ENCODE results near the gene GPR55. TPM values are rescaled to one million over a fixed set of nuclear protein-coding genes. Genes with fewer than 3 reads are reported as not detected.

The GPR55 gene
- total and polyA plus RNA-seq, 10 of the 15 experiments (the other 5 are each of a cell fraction or from before 2014, with no cell fraction given) = 2.1 to 30.1 (median 16.2) TPM

- in situ Hi-C loops (cut with MboI) = no loop called here
- H3K4me2 ChIP-seq (ENCODE audit: control insufficient read depth, insufficient read depth) = peak within 1 kb of the TSS; percentile 98
- CTCF ChIA-PET = interaction anchor here (0.6 to 4.9 kb wide), 13 partner anchors 9 to 124 kb away, joined by 3 to 25 read pairs (median 4); partner anchors contain the start of gene GPR55
- peak within 1 kb of the TSS; percentile 97 for H3K4me3 ChIP-seq
- ATAC-seq = peak; percentile 84
- peaks cover 4% of the 10 kb centered on the region for H3K79me2 ChIP-seq (ENCODE audit: control insufficient read depth, insufficient read depth, low read length)
- H3K4me1 ChIP-seq (ENCODE audit: control insufficient read depth, insufficient read depth, low read length) = peaks cover 18% of the 10 kb centered on the region
- no peak for DNase-seq (ENCODE audit: low read depth, low spot score)
- RAD21 ChIA-PET (ENCODE audit: unreplicated experiment) = interaction anchor here (0.6 to 1.5 kb wide), 9 partner anchors 9 to 120 kb away, joined by 3 to 9 read pairs (median 4); partner anchors contain the start of gene GPR55
- no peaks in the 10 kb centered on the region for H3K9me3 ChIP-seq (replicated peaks; ENCODE audit: control insufficient read depth, insufficient read depth, low read length)
- SMC1A ChIA-PET (ENCODE audit: uncharacterized antibody, unreplicated experiment) = interaction anchor here (1.3 to 1.8 kb wide), 3 partner anchors 8 to 60 kb away, joined by 3 to 5 read pairs (median 4); partner anchors contain the start of gene GPR55
- H3K9ac ChIP-seq (ENCODE audit: control insufficient read depth, insufficient read depth, low read length) = peak within 1 kb of the TSS; percentile 76
- WGBS (ENCODE audit: insufficient coverage, insufficient replicate concordance, low lambda C conversion rate, missing lambda C conversion rate) = 2% methylated on average over 39 of the region's 76 CpGs
- TSS peak; percentile 80 for BruUV-seq (replicated peaks)
- intact Hi-C loops (cut with micrococcal nuclease; ENCODE audit: unreplicated experiment) = loop anchor here (2.0 kb wide), 1 partner anchor 30 kb away; no protein-coding TSS in a partner anchor
- no peaks in the 10 kb centered on the region; a peak in 2 of 4 replicates for H3K27me3 ChIP-seq (replicated peaks in 1 of 2; ENCODE audit: control insufficient read depth in 2 of 2, insufficient read depth in 2 of 2, low read length in 1 of 2)
- peak within 1 kb of the TSS; percentile 82 for H2AFZ ChIP-seq (ENCODE audit: control insufficient read depth, low read depth, low read length)
- H3K27ac ChIP-seq (ENCODE audit: control insufficient read depth, insufficient read depth) = peak within 1 kb of the TSS; percentile 38
- POLR2A ChIA-PET = interaction anchor here (0.5 to 1.0 kb wide), 4 partner anchors 9 to 60 kb away, joined by 3 to 6 read pairs (median 4); no protein-coding TSS in a partner anchor
- FAIRE-seq = peak; percentile 47
- no peaks in the 10 kb centered on the region for H3K36me3 ChIP-seq (ENCODE audit: control insufficient read depth in 2 of 2, insufficient read depth in 2 of 2, low read length in 1 of 2)
- H4K20me1 ChIP-seq (ENCODE audit: control insufficient read depth, insufficient read depth) = no peaks in the 10 kb centered on the region
- no peak for TF ChIP-seq GABPA (IDR thresholded peaks at IDR 0.05; ENCODE audit: low read depth)
- TF ChIP-seq SREBF2 (IDR thresholded peaks at IDR 0.05; ENCODE audit: low read length) = no peak
- peak; percentile 33; the same call in 1 of the 2 replicates for TF ChIP-seq TCF12 (IDR thresholded peaks at IDR 0.05; ENCODE audit: low read depth, low read length)
- TF ChIP-seq NR2C1 (IDR thresholded peaks at IDR 0.05) = no peak
- TF ChIP-seq, protein P1, sequence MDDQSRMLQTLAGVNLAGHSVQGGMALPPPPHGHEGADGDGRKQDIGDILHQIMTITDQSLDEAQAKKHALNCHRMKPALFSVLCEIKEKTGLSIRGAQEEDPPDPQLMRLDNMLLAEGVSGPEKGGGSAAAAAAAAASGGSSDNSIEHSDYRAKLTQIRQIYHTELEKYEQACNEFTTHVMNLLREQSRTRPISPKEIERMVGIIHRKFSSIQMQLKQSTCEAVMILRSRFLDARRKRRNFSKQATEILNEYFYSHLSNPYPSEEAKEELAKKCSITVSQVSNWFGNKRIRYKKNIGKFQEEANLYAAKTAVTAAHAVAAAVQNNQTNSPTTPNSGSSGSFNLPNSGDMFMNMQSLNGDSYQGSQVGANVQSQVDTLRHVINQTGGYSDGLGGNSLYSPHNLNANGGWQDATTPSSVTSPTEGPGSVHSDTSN (IDR thresholded peaks at IDR 0.05; ENCODE audit: insufficient replicate concordance, low read depth, low read length) = peak; percentile 18
- TF ChIP-seq GATAD2B (conservative IDR thresholded peaks at IDR 0.05; ENCODE audit: low read depth) = peak; percentile 70
- no peak for TF ChIP-seq ASH2L (IDR thresholded peaks at IDR 0.05; ENCODE audit: borderline replicate concordance, low read depth)
- no peak; the same call in 1 of the 2 replicates for TF ChIP-seq SIN3A (IDR thresholded peaks at IDR 0.05; ENCODE audit: low read depth, low read length)
- TF ChIP-seq ESRRA (IDR thresholded peaks at IDR 0.05; ENCODE audit: low read length) = 0 out of 2 replicates have a peak, but pooled peaks have one; percentile 36
- 0 out of 2 replicates have a peak, but pooled peaks have one; percentile 22 for TF ChIP-seq NR2F1 (conservative IDR thresholded peaks at IDR 0.05)
- TF ChIP-seq, protein P2, sequence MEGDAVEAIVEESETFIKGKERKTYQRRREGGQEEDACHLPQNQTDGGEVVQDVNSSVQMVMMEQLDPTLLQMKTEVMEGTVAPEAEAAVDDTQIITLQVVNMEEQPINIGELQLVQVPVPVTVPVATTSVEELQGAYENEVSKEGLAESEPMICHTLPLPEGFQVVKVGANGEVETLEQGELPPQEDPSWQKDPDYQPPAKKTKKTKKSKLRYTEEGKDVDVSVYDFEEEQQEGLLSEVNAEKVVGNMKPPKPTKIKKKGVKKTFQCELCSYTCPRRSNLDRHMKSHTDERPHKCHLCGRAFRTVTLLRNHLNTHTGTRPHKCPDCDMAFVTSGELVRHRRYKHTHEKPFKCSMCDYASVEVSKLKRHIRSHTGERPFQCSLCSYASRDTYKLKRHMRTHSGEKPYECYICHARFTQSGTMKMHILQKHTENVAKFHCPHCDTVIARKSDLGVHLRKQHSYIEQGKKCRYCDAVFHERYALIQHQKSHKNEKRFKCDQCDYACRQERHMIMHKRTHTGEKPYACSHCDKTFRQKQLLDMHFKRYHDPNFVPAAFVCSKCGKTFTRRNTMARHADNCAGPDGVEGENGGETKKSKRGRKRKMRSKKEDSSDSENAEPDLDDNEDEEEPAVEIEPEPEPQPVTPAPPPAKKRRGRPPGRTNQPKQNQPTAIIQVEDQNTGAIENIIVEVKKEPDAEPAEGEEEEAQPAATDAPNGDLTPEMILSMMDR (IDR thresholded peaks at IDR 0.05 in 2 of 3, conservative IDR thresholded peaks at IDR 0.05 in 1 of 3; ENCODE audit: control insufficient read depth in 2 of 3, extremely low read depth in 1 of 3, insufficient read depth in 1 of 3, low read depth in 3 of 3, low read length in 3 of 3) = peak; percentile 50 to 52 (median 52); a peak in 5 of 6 replicates
- TF ChIP-seq TCF3 (IDR thresholded peaks at IDR 0.05; ENCODE audit: borderline replicate concordance, insufficient read depth, low read depth, low read length) = peak; percentile 80
- no peak for TF ChIP-seq MEF2A (IDR thresholded peaks at IDR 0.05; ENCODE audit: insufficient read depth, low read depth, low read length)
- TF ChIP-seq RB1 (IDR thresholded peaks at IDR 0.05; ENCODE audit: borderline replicate concordance) = peak; percentile 37; the same call in 1 of the 2 replicates
- TF ChIP-seq HCFC1 (IDR thresholded peaks at IDR 0.05; ENCODE audit: low read length) = no peak
- TF ChIP-seq POLR2AphosphoS5 (IDR thresholded peaks at IDR 0.05; ENCODE audit: low read length) = 0 out of 2 replicates have a peak, but pooled peaks have one; percentile 35
- 0 out of 2 replicates have a peak, but pooled peaks have one; percentile 80 for TF ChIP-seq SMARCA5 (IDR thresholded peaks at IDR 0.05)
- peak; percentile 27 to 46; a peak in 1 of 4 replicates for TF ChIP-seq BHLHE40 (IDR thresholded peaks at IDR 0.05; ENCODE audit: borderline replicate concordance in 1 of 2, low read depth in 2 of 2, low read length in 1 of 2)
- TF ChIP-seq MXI1 (IDR thresholded peaks at IDR 0.05; ENCODE audit: low read depth, low read length) = no peak
These were observed 60.3 kb downstream of the GPR55 start, which contains the start of gene ITM2C for GRCh38 chr2:230864605-230865306. TSS of gene ITM2C (plus strand) at chr2:230864942. CDS start at chr2:230865026, 84 bp downstream.
